ENCODE data around the gene CPA4. TPM values are rescaled to one million over a fixed set of nuclear protein-coding genes. Genes with fewer than 3 reads are reported as not detected.

The CPA4 gene
- polyA plus RNA-seq, 3 donors, result 0.13 to 0.59 (median 0.31) TPM

DNA sequence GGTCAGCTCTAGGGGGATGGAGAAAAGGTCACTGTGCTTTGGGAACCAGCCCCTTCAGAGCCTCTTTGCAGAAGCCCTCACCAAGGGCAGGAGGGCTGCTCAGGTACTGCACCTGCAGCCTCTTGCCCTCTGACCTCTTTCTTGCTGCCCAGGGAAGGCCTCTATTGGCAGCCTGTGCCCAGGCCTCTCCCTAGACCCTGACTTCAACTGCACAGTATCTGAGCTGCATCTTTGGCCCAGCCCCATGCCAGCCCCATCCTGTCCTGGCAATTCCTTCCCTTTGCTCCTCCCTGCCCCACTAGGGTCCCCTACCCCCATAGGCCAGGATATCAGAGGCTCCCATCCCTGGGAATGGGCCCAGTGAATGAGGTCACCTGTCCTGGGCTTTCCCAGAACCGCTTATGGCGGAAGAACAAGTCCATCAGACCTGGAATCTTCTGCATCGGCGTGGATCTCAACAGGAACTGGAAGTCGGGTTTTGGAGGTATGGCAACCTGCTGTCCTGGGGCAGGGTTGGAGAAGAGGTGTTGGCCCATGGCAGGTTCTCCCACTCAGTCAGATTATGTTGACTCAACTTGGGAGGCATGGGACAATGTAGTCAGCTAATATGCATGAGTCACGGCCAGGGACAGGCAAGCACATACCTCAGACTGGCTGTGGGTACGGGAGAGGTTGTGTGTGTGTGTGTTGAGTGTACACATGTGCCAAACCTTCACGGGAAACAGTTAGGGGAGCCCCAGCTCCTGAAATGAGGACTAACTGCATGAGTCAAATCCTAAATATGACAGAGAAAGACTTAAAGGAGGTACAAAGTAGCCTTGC is 70.3 kb downstream of the CPA4 start:
- DNase-seq, result no peak

- DNase-seq, result no peak
These were observed 71.5 kb downstream of the CPA4 start for GRCh38 chr7:130364451-130364850.

- no peak for DNase-seq
These were observed 72.1 kb downstream of the CPA4 start for GRCh38 chr7:130365088-130365487.

DNA sequence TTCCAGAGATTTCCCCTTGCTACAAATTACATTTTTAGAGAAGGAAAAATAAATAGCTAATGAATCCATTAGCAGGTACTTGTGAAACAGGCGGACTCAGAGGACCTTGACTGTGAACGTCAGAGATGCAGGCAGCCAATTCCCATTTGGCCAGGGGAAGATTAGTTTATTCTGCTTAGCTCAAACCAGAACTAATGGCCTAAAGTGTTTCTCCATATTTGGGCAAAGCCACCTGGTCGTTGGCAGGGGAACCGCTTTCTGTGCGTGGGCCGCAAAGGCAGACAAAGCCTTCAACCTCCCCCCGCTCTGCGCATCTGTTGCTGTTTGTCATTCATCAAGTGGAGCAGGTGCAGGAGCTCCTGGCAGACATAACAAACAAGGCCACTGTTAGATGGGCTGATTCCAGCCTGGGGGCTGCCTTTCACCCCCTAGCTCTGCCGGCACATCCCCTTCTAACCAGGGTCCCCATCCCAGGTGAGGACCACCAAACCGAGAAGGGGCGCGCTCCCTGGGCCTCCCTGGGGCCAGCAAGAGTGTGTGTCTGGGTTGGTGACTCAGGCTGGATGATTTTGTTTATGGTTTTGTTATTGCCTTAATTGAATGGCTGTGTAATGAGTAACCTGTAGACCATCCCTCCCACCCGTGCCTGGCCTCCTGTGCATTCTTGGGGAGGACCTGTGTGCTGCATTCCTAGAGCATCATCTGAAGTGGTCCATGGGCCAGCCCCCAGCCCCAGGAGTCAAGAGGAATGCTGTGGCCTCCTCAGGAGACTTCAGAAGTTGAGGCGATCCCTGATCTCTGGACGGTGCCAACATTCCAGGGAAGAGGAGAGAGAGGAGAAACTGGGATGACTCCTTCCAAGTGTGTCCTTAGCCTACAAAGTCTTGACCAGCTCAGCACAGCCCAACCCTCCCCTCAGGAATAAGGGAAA is 72.8 kb downstream of the CPA4 start:
- DNase-seq, result peak; percentile 89

GRCh38 chr7:130366564-130366963 is 73.6 kb downstream of the CPA4 start:
- no peak for DNase-seq

- DNase-seq, result no peak
These were observed 74.3 kb downstream of the CPA4 start for GRCh38 chr7:130367088-130367755.

- DNase-seq, result no peak
These were observed 75.1 kb downstream of the CPA4 start for GRCh38 chr7:130367836-130368746.

- DNase-seq, result no peak
These were observed 76.2 kb downstream of the CPA4 start for GRCh38 chr7:130369110-130369711.

DNA sequence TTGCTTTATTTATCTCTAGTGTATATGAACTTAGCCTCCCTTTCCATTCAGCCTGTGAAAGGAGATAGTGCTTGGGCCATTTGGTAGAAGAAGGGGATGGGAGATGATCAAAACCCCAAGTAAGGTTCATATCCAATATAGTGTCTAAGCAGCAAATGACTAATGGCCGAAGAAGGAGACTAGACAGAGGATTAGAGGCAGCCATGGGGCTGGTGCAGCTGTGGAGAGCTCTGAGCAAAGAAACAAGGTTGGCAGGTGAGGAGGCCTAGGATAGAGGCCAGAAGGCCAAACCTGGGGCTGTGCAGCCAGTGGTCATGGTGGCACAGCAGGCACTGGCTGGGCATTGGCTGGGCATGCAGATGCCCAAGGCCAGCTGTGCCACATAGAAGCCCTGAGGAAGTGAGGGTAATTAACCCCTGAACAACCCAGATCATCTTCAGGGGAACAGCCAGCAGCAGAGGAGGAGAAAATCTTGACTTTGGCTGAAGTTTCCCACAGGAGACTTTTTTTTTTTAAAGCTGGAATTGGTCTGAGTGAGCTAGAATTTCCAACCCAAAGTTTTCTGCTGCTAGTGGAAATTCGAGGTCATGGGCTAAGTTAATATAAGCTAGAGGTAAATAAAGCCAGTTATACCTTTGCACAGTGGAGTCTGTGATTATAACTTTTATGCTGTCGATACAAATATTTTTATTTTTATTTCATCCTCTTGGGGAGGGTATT is 77.0 kb downstream of the CPA4 start:
- DNase-seq, result no peak

- DNase-seq, result no peak
These were observed 78.1 kb downstream of the CPA4 start for GRCh38 chr7:130371046-130371445.

DNA sequence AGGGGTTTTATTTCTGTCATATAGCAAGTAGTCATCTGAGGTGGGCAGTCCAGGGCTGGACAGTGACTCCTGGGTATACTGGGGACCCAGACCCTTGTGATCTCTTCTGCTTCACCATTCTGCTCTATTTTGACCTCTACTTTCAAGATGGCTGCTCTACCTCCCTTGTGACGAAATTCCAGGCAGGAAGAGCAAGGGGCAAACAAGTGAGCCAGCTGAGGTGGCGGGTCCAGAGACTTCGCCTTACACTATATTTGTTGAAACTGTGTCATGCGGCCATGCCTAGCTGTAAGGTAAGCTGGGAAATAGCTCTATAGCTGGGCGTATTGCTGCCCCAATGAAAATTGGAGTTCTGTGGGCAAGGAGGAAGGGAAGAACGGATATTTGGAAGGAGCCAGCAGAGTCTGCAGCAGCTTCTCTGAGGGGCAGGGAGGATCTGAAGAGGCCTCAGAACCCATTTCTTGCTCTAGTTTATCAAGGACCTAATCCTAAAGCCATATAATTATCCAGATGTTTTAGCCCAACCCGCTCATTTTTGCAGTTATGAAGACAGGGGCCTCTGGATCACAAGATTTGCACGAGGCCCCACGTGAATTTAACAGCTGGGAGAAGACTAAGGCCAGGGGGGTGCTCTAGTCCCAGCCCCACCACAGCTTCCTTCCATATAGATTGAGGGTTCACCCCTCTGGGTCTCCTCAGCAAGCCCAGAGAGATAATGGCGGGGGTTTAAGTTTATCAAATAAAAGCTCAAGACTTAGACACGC is 79.6 kb downstream of the CPA4 start:
- no peak for DNase-seq

Other genes starting within 250 kb of the CPA4 start
- 10 to 100 TPM; 31.7 to 37.8 (median 37.7) TPM for gene ZC3HC1, start 241.8 kb upstream of the CPA4 start, polyA plus RNA-seq (ENCODE audit: insufficient read length in 3 of 3)
- 10 to 100 TPM; 41.9 to 53.6 (median 53.0) TPM for gene KLHDC10, start 222.6 kb upstream of the CPA4 start, polyA plus RNA-seq (ENCODE audit: insufficient read length in 3 of 3)
- 10 to 100 TPM; 21.7 to 28.0 (median 26.5) TPM for gene TMEM209, start 87.8 kb upstream of the CPA4 start, polyA plus RNA-seq (ENCODE audit: insufficient read length in 3 of 3)
- gene SSMEM1, start 85.3 kb upstream of the CPA4 start, polyA plus RNA-seq (ENCODE audit: insufficient read length in 3 of 3), result not detected
- under 1 TPM; 0.21 to 0.58 (median 0.33) TPM for gene CPA2, start 26.3 kb upstream of the CPA4 start, polyA plus RNA-seq (ENCODE audit: insufficient read length in 3 of 3)
- under 1 TPM in 2 of 3 donors, not detected in 1; 0.22 to 0.36 TPM for gene CPA5, start 51.7 kb downstream of the CPA4 start, polyA plus RNA-seq (ENCODE audit: insufficient read length in 3 of 3)
- gene CPA1, start 87.3 kb downstream of the CPA4 start, polyA plus RNA-seq (ENCODE audit: insufficient read length in 3 of 3), result 1 to 10 TPM; 1.5 to 2.3 (median 2.2) TPM
- gene CEP41, start 147.9 kb downstream of the CPA4 start, polyA plus RNA-seq (ENCODE audit: insufficient read length in 3 of 3), result 10 to 100 TPM; 26.7 to 29.6 (median 28.8) TPM
- gene MEST, start 198.9 kb downstream of the CPA4 start, polyA plus RNA-seq (ENCODE audit: insufficient read length in 3 of 3), result 100 to 1,000 TPM; 569 to 711 (median 619) TPM

Measured in renal pelvis (tissue), 4 donors.